MCF 10A (cell line): ENCODE results near the gene MIS18BP1. TPM values are rescaled to one million over a fixed set of nuclear protein-coding genes. Genes with fewer than 3 reads are reported as not detected.
A peak's percentile ranks its signal among the peaks of the same experiment; 100 is the strongest.

Source experiments
- BruUV-seq: library from RNA; stranded (reverse); fragments of 400-500 nt; replicated peaks from 2 replicates; lab custom pipeline; 2021; lab: Mats Ljungman, UMichigan
- CTCF ChIA-PET: fragments of 300-600 bp; sonication (Branson Sonifier 250); formaldehyde crosslinking; extraction: SDS; loops from one replicate; lab custom pipeline; 2021; ENCODE audit warnings: antibody characterized with exemption, inconsistent platforms; lab: Yijun Ruan, JAX
- POLR2A ChIA-PET: fragments of 300-600, 350-650 bp; sonication (Branson Sonifier 250); formaldehyde crosslinking; extraction: SDS; loops from one replicate; lab custom pipeline; 2020; ENCODE audit warnings: antibody characterized with exemption, inconsistent platforms; lab: Yijun Ruan, JAX
- DNase-seq: peaks from one replicate; pipeline ENCODE4 v3.0.0-alpha.2; 2018; ENCODE audit not compliant: unreplicated experiment
- H3K27ac Mint-ChIP-seq: one replicate; pipeline ENCODE4 v1.8.0; 2022; ENCODE audit warnings: mild to moderate bottlenecking, low read depth, mixed read lengths; ENCODE audit not compliant: unreplicated experiment
- H3K27me3 Mint-ChIP-seq: one replicate; pipeline ENCODE4 v1.8.0; 2022; ENCODE audit warnings: mixed read lengths; ENCODE audit not compliant: insufficient read depth, unreplicated experiment
- H3K36me3 Mint-ChIP-seq: one replicate; pipeline ENCODE4 v1.8.0; 2022; ENCODE audit warnings: mild to moderate bottlenecking, moderate library complexity, mixed read lengths; ENCODE audit not compliant: insufficient read depth, unreplicated experiment
- H3K4me1 Mint-ChIP-seq: one replicate; pipeline ENCODE4 v1.8.0; 2022; ENCODE audit warnings: mixed read lengths; ENCODE audit not compliant: insufficient read depth, unreplicated experiment
- H3K4me3 Mint-ChIP-seq: one replicate; pipeline ENCODE4 v1.8.0; 2022; ENCODE audit warnings: mild to moderate bottlenecking, moderate library complexity, mixed read lengths; ENCODE audit not compliant: unreplicated experiment
- H3K9me3 Mint-ChIP-seq: one replicate; pipeline ENCODE4 v1.8.0; 2022; ENCODE audit warnings: mixed read lengths; ENCODE audit not compliant: unreplicated experiment
- CTCF ChIP-seq: fragments of 200-600 bp; IDR thresholded peaks from one replicate; pipeline ENCODE4 v1.8.0; 2022; ENCODE audit warnings: antibody characterized with exemption, mild to moderate bottlenecking; ENCODE audit not compliant: unreplicated experiment
- intact Hi-C: fragments of 100-400 bp; cut with micrococcal nuclease; formaldehyde crosslinking; loops from 2 replicates; pipeline ENCODE4 v1.14.1; 2022
- total RNA-seq: library from RNA; stranded (reverse); gene quantifications from 2 replicates; pipeline ENCODE4 v1.2.3, GENCODE V29; 2022

The MIS18BP1 gene
- total RNA-seq, 1 experiment from 2014 or later = 31.6 TPM

- H3K27me3 Mint-ChIP-seq = no peaks in the 10 kb centered on the region
- H3K4me1 Mint-ChIP-seq = peaks cover 15% of the 10 kb centered on the region
- no peak overlapping the region for H3K27ac Mint-ChIP-seq
- TF ChIP-seq CTCF = no peak
- no peak overlapping the region for H3K4me3 Mint-ChIP-seq
- peaks cover 33% of the 10 kb centered on the region for H3K36me3 Mint-ChIP-seq
- no peaks in the 10 kb centered on the region for H3K9me3 Mint-ChIP-seq
- intact Hi-C loops = no loop called here
- DNase-seq = peak; percentile 33
- no TSS peak for BruUV-seq
- ChIA-PET POLR2A (interaction anchor here (1.1 kb wide), 1 partner anchor 68 kb away, joined by 3 read pairs; the partner anchor contains the start of gene FKBP3), CTCF (interaction anchor here (0.6 to 1.6 kb wide), 6 partner anchors 10 to 290 kb away, joined by 3 to 6 read pairs (median 4); no protein-coding TSS in a partner anchor)
Observed at GRCh38 chr14:45201905-45202304, 51.1 kb downstream of the MIS18BP1 start.

GRCh38 chr14:45199230-45199629, 53.8 kb downstream of the MIS18BP1 start:
- H3K27ac Mint-ChIP-seq = peak overlapping the region; percentile 47
- POLR2A ChIA-PET = interaction anchor here (0.6 to 1.8 kb wide), 7 partner anchors 41 to 115 kb away, joined by 3 to 11 read pairs (median 5); partner anchors contain the start of genes FANCM, FKBP3, MIS18BP1 and PRPF39
- CTCF ChIA-PET = interaction anchor here (0.5 to 2.2 kb wide), 4 partner anchors 8 to 286 kb away, joined by 3 to 8 read pairs (median 3); partner anchors contain the start of genes FANCM and MIS18BP1
- DNase-seq = peak; percentile 17
- peaks cover 21% of the 10 kb centered on the region for H3K4me1 Mint-ChIP-seq
- intact Hi-C loops = loop anchor here (5.0 kb wide), 2 partner anchors 53 to 62 kb away; partner anchors contain the start of genes FANCM and MIS18BP1
- H3K36me3 Mint-ChIP-seq = peaks cover 19% of the 10 kb centered on the region
- no peaks in the 10 kb centered on the region for H3K27me3 Mint-ChIP-seq
- no TSS peak for BruUV-seq
- no peak overlapping the region for H3K4me3 Mint-ChIP-seq
- no peak for TF ChIP-seq CTCF
- no peaks in the 10 kb centered on the region for H3K9me3 Mint-ChIP-seq

- Mint-ChIP-seq H3K27me3 (no peaks in the 10 kb centered on the region), H3K27ac (peak overlapping the region; percentile 47), H3K4me1 (peaks cover 21% of the 10 kb centered on the region), H3K4me3 (no peak overlapping the region), H3K36me3 (peaks cover 15% of the 10 kb centered on the region), H3K9me3 (no peaks in the 10 kb centered on the region)
- no TSS peak for BruUV-seq
- TF ChIP-seq CTCF = no peak
- POLR2A ChIA-PET = interaction anchor here (0.8 to 1.8 kb wide), 8 partner anchors 9 to 64 kb away, joined by 3 to 11 read pairs (median 5); partner anchors contain the start of genes FANCM, FKBP3 and MIS18BP1
- CTCF ChIA-PET = interaction anchor here (2.2 kb wide), 1 partner anchor 285 kb away, joined by 8 read pairs; no protein-coding TSS in a partner anchor
- intact Hi-C loops = loop anchor here (5.0 kb wide), 2 partner anchors 54 to 61 kb away; partner anchors contain the start of genes FANCM and MIS18BP1
- peak; percentile 69 for DNase-seq
Observed at GRCh38 chr14:45198551-45198950, 54.5 kb downstream of the MIS18BP1 start.

- H3K27ac Mint-ChIP-seq = no peak overlapping the region
- H3K4me1 Mint-ChIP-seq = peaks cover 21% of the 10 kb centered on the region
- TF ChIP-seq CTCF = no peak
- intact Hi-C loops = loop anchor here (5.0 kb wide), 2 partner anchors 57 to 58 kb away; partner anchors contain the start of genes FANCM and MIS18BP1
- H3K27me3 Mint-ChIP-seq = no peaks in the 10 kb centered on the region
- DNase-seq = no peak
- BruUV-seq = no TSS peak
- no peak overlapping the region for H3K4me3 Mint-ChIP-seq
- H3K36me3 Mint-ChIP-seq = peaks cover under 1% of the 10 kb centered on the region
- H3K9me3 Mint-ChIP-seq = no peaks in the 10 kb centered on the region
- ChIA-PET CTCF (no interaction called here), POLR2A (interaction anchor here (0.9 kb wide), 1 partner anchor 36 kb away, joined by 3 read pairs; no protein-coding TSS in a partner anchor)
Observed at GRCh38 chr14:45194964-45195363, 58.0 kb downstream of the MIS18BP1 start.
